Activated CD8-positive, alpha-beta T cell treated with anti-CD3 and anti-CD28 coated beads, Interleukin-2, amount 10 ng/mL, durations not matched to agents 7 days and 5 days (primary cell): ENCODE results near the gene PEPD. TPM values are rescaled to one million over a fixed set of nuclear protein-coding genes. Genes with fewer than 3 reads are reported as not detected.

Experiments
- ATAC-seq: fragments of 150-1000 bp; cut with Tn5 transposase; one replicate; pipeline ENCODE4 v1.10.0; 2021; ENCODE audit warnings: moderate library complexity
- CTCF ChIA-PET: fragments of 350-600 bp; sonication (Branson Sonifier 250); formaldehyde crosslinking; loops from one replicate; lab custom pipeline; 2021; ENCODE audit warnings: antibody characterized with exemption; lab: Charles Lee
- POLR2A ChIA-PET: fragments of 350-600 bp; sonication (Branson Sonifier 250); formaldehyde crosslinking; loops from one replicate; lab custom pipeline; 2021; ENCODE audit warnings: antibody characterized with exemption; lab: Charles Lee
- DNase-seq: peaks from one replicate; pipeline ENCODE4 v3.0.0-alpha.2; 2020
- H3K27ac Mint-ChIP-seq: one replicate; pipeline ENCODE4 v1.8.0; 2021; ENCODE audit warnings: mild to moderate bottlenecking, mixed read lengths
- H3K27me3 Mint-ChIP-seq: one replicate; pipeline ENCODE4 v1.8.0; 2021; ENCODE audit warnings: low read depth, mixed read lengths
- H3K36me3 Mint-ChIP-seq: one replicate; pipeline ENCODE4 v1.8.0; 2021; ENCODE audit warnings: low read depth, mixed read lengths
- H3K4me1 Mint-ChIP-seq: one replicate; pipeline ENCODE4 v1.8.0; 2021; ENCODE audit warnings: low read depth, mixed read lengths
- H3K4me3 Mint-ChIP-seq: one replicate; pipeline ENCODE4 v1.8.0; 2021; ENCODE audit warnings: mild to moderate bottlenecking, mixed read lengths
- H3K9me3 Mint-ChIP-seq: one replicate; pipeline ENCODE4 v1.8.0; 2022; ENCODE audit warnings: mixed read lengths; ENCODE audit not compliant: insufficient read depth
- total RNA-seq, 2 experiments: library from RNA; stranded (reverse); gene quantifications; one replicate each; pipeline ENCODE4 v1.2.3, GENCODE V29; 2021

Gene PEPD
- total RNA-seq, 2 experiments from 2014 or later, result 27.9 to 30.5 TPM

GRCh38 chr19:33408116-33408515 is 113.5 kb downstream of the PEPD start:
- DNase-seq (no peak), ATAC-seq (no peak)
- H3K4me1 Mint-ChIP-seq, result no peaks in the 10 kb centered on the region
- no peak overlapping the region for H3K27ac Mint-ChIP-seq
- H3K36me3 Mint-ChIP-seq, result no peaks in the 10 kb centered on the region
- H3K27me3 Mint-ChIP-seq, result no peaks in the 10 kb centered on the region
- ChIA-PET POLR2A (no interaction called here), CTCF (interaction anchor here (1.8 kb wide), 1 partner anchor 164 kb away, joined by 4 read pairs; no protein-coding TSS in a partner anchor)
- no peak overlapping the region for H3K4me3 Mint-ChIP-seq
- H3K9me3 Mint-ChIP-seq, result no peaks in the 10 kb centered on the region

- ATAC-seq (no peak), DNase-seq (no peak)
- H3K9me3 Mint-ChIP-seq, result no peaks in the 10 kb centered on the region
- no peaks in the 10 kb centered on the region for H3K36me3 Mint-ChIP-seq
- no peak overlapping the region for H3K4me3 Mint-ChIP-seq
- no peaks in the 10 kb centered on the region for H3K27me3 Mint-ChIP-seq
- POLR2A ChIA-PET, result no interaction called here
- H3K27ac Mint-ChIP-seq, result no peak overlapping the region
- H3K4me1 Mint-ChIP-seq, result no peaks in the 10 kb centered on the region
- CTCF ChIA-PET, result interaction anchor here (1.8 kb wide), 1 partner anchor 164 kb away, joined by 4 read pairs; no protein-coding TSS in a partner anchor
Observed at GRCh38 chr19:33407716-33408115, 113.9 kb downstream of the PEPD start.

- ChIA-PET POLR2A (no interaction called here), CTCF (interaction anchor here (0.6 to 1.7 kb wide), 10 partner anchors 9 to 171 kb away, joined by 3 to 12 read pairs (median 3); no protein-coding TSS in a partner anchor)
- no peak for ATAC-seq
- Mint-ChIP-seq H3K27ac (no peak overlapping the region), H3K36me3 (no peaks in the 10 kb centered on the region), H3K4me1 (no peaks in the 10 kb centered on the region), H3K9me3 (no peaks in the 10 kb centered on the region), H3K27me3 (no peaks in the 10 kb centered on the region), H3K4me3 (no peak overlapping the region)
- no peak for DNase-seq
Observed at GRCh38 chr19:33407140-33407551, 114.4 kb downstream of the PEPD start.

GRCh38 chr19:33406521-33407139 is 115.0 kb downstream of the PEPD start:
- peak; percentile 76 for DNase-seq
- CTCF ChIA-PET, result interaction anchor here (0.6 to 1.7 kb wide), 13 partner anchors 10 to 262 kb away, joined by 3 to 12 read pairs (median 3); no protein-coding TSS in a partner anchor
- POLR2A ChIA-PET, result interaction anchor here (0.8 kb wide), 1 partner anchor 32 kb away, joined by 4 read pairs; no protein-coding TSS in a partner anchor
- peak; percentile 84 for ATAC-seq
- Mint-ChIP-seq H3K4me3 (no peak overlapping the region), H3K4me1 (no peaks in the 10 kb centered on the region), H3K27ac (no peak overlapping the region), H3K27me3 (no peaks in the 10 kb centered on the region), H3K36me3 (no peaks in the 10 kb centered on the region), H3K9me3 (no peaks in the 10 kb centered on the region)

- DNase-seq (no peak), ATAC-seq (no peak)
- ChIA-PET CTCF (interaction anchor here (0.6 to 1.7 kb wide), 11 partner anchors 10 to 372 kb away, joined by 3 to 12 read pairs (median 3); no protein-coding TSS in a partner anchor), POLR2A (interaction anchor here (0.8 kb wide), 1 partner anchor 31 kb away, joined by 4 read pairs; no protein-coding TSS in a partner anchor)
- no peaks in the 10 kb centered on the region for H3K4me1 Mint-ChIP-seq
- no peaks in the 10 kb centered on the region for H3K27me3 Mint-ChIP-seq
- H3K27ac Mint-ChIP-seq, result no peak overlapping the region
- no peaks in the 10 kb centered on the region for H3K36me3 Mint-ChIP-seq
- H3K9me3 Mint-ChIP-seq, result no peaks in the 10 kb centered on the region
- no peak overlapping the region for H3K4me3 Mint-ChIP-seq
Observed at GRCh38 chr19:33405553-33406461, 115.8 kb downstream of the PEPD start.

- POLR2A ChIA-PET, result no interaction called here
- Mint-ChIP-seq H3K27ac (no peak overlapping the region), H3K9me3 (no peaks in the 10 kb centered on the region), H3K4me3 (no peak overlapping the region), H3K36me3 (no peaks in the 10 kb centered on the region), H3K4me1 (no peaks in the 10 kb centered on the region), H3K27me3 (no peaks in the 10 kb centered on the region)
- DNase-seq, result no peak
- no peak for ATAC-seq
- CTCF ChIA-PET, result interaction anchor here (1.2 to 1.4 kb wide), 2 partner anchors 16 to 373 kb away, joined by 3 read pairs; no protein-coding TSS in a partner anchor
Observed at GRCh38 chr19:33405254-33405552, 116.4 kb downstream of the PEPD start.

- no peaks in the 10 kb centered on the region for H3K9me3 Mint-ChIP-seq
- CTCF ChIA-PET, result interaction anchor here (1.2 to 1.4 kb wide), 2 partner anchors 16 to 373 kb away, joined by 3 read pairs; no protein-coding TSS in a partner anchor
- H3K27me3 Mint-ChIP-seq, result no peaks in the 10 kb centered on the region
- H3K36me3 Mint-ChIP-seq, result no peaks in the 10 kb centered on the region
- DNase-seq (no peak), ATAC-seq (no peak)
- H3K4me3 Mint-ChIP-seq, result no peak overlapping the region
- no peaks in the 10 kb centered on the region for H3K4me1 Mint-ChIP-seq
- no peak overlapping the region for H3K27ac Mint-ChIP-seq
- POLR2A ChIA-PET, result no interaction called here
Observed at GRCh38 chr19:33404506-33405253, 116.9 kb downstream of the PEPD start.

GRCh38 chr19:33403973-33404304 is 117.7 kb downstream of the PEPD start:
- Mint-ChIP-seq H3K4me1 (no peaks in the 10 kb centered on the region), H3K9me3 (no peaks in the 10 kb centered on the region), H3K27me3 (no peaks in the 10 kb centered on the region), H3K4me3 (no peak overlapping the region), H3K36me3 (no peaks in the 10 kb centered on the region), H3K27ac (no peak overlapping the region)
- POLR2A ChIA-PET, result no interaction called here
- CTCF ChIA-PET, result interaction anchor here (0.6 to 1.4 kb wide), 2 partner anchors 374 to 795 kb away, joined by 3 read pairs; no protein-coding TSS in a partner anchor
- ATAC-seq (no peak), DNase-seq (no peak)

- ATAC-seq (no peak), DNase-seq (no peak)
- H3K9me3 Mint-ChIP-seq, result no peaks in the 10 kb centered on the region
- H3K4me1 Mint-ChIP-seq, result no peaks in the 10 kb centered on the region
- no peaks in the 10 kb centered on the region for H3K27me3 Mint-ChIP-seq
- no peak overlapping the region for H3K4me3 Mint-ChIP-seq
- ChIA-PET POLR2A (no interaction called here), CTCF (interaction anchor here (0.6 kb wide), 1 partner anchor 795 kb away, joined by 3 read pairs; no protein-coding TSS in a partner anchor)
- no peaks in the 10 kb centered on the region for H3K36me3 Mint-ChIP-seq
- no peak overlapping the region for H3K27ac Mint-ChIP-seq
Observed at GRCh38 chr19:33403221-33403972, 118.2 kb downstream of the PEPD start.

- H3K4me1 Mint-ChIP-seq, result no peaks in the 10 kb centered on the region
- CTCF ChIA-PET, result no interaction called here
- H3K9me3 Mint-ChIP-seq, result no peaks in the 10 kb centered on the region
- DNase-seq, result no peak
- H3K4me3 Mint-ChIP-seq, result no peak overlapping the region
- no peaks in the 10 kb centered on the region for H3K27me3 Mint-ChIP-seq
- no peaks in the 10 kb centered on the region for H3K36me3 Mint-ChIP-seq
- POLR2A ChIA-PET, result no interaction called here
- no peak for ATAC-seq
- no peak overlapping the region for H3K27ac Mint-ChIP-seq
Observed at GRCh38 chr19:33402421-33403220, 119.0 kb downstream of the PEPD start.
